HepG2 (cell line): ENCODE results near the gene HSDL1.

Source experiments
- CREB1 ChIP-seq, 2 experiments: fragments of 450-650 bp in 1 of 2; IDR thresholded peaks; 2 replicates each; pipeline ENCODE4 v1.6.1; 2016 to 2017; ENCODE audit warnings: control low read depth in 1 of 2, mild to moderate bottlenecking in 1 of 2, missing compliant biosample characterization in 1 of 2, missing genetic modification characterization in 1 of 2
- GABPA ChIP-seq, 2 experiments: IDR thresholded peaks; 2 replicates each; pipeline ENCODE4 v1.6.1; 2011 to 2016; ENCODE audit warnings: low read depth in 2 of 2, low read length in 1 of 2, missing biosample characterization in 1 of 2, missing genetic modification characterization in 1 of 2
- NFE2L2 ChIP-seq: fragments of 150-350 bp; IDR thresholded peaks from 2 replicates; pipeline ENCODE4 v1.6.1; 2014; ENCODE audit warnings: low read length
- POLR2A ChIP-seq, 2 experiments: IDR thresholded peaks; 2 replicates each; pipeline ENCODE4 v1.6.1; 2011; ENCODE audit warnings: low read depth in 2 of 2, low read length in 2 of 2, mild to moderate bottlenecking in 1 of 2, moderate library complexity in 1 of 2; ENCODE audit not compliant: insufficient read depth in 1 of 2
- POLR2AphosphoS5 ChIP-seq: IDR thresholded peaks from 2 replicates; pipeline ENCODE4 v1.6.1; 2012; ENCODE audit warnings: low read depth, low read length
- TBX2 ChIP-seq: sonication (generic); formaldehyde crosslinking; IDR thresholded peaks from 2 replicates; pipeline ENCODE4 v1.5.0; 2020; ENCODE audit warnings: missing genetic modification reagents, mild to moderate bottlenecking, borderline replicate concordance
- ZNF317 ChIP-seq: sonication (generic); formaldehyde crosslinking; IDR thresholded peaks from 2 replicates; pipeline ENCODE4 v1.5.0; 2020; ENCODE audit warnings: mild to moderate bottlenecking, missing genetic modification reagents
- TF ChIP-seq, protein P1 (sequence below): sonication (generic); formaldehyde crosslinking; IDR thresholded peaks from 2 replicates; pipeline ENCODE4 v1.5.0; 2020; ENCODE audit warnings: mild to moderate bottlenecking, missing genetic modification reagents, moderate library complexity

DNA sequence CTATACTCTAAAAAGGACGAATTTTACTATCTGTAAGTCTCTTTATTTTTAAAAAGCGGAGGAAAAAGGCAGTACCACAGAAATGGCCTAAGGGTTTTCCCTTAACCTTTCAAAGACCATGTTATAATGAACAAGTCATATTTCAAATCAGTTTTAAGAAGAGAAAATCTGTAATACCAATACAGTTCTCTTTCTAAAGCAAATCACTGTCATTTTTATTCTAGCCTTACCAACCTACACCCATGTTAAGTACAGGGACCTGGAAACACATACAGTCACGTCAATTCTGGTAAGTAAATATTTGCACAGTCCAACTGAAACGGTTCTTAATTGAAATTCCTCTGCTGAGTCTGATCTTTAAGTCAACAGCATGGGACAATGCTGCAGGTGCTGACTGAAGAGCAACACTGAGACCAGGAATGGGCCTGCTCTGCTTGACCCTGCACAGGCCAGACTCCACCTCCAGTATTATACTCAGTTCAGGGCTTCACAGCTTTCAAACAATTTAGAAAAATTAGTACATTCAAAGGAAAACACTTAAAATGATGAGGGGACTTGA lies 48.5 kb downstream of the HSDL1 start:
- TF ChIP-seq CREB1 (IDR thresholded peaks at IDR 0.05) = no peak
- peak; percentile 78 for TF ChIP-seq CREB1 (CRISPR knock-in tag; IDR thresholded peaks at IDR 0.05)
- TF ChIP-seq POLR2A (IDR thresholded peaks at IDR 0.05; ENCODE audit: insufficient read depth in 1 of 2, low read depth in 2 of 2, low read length in 2 of 2) = no peak
- TF ChIP-seq, protein P1, sequence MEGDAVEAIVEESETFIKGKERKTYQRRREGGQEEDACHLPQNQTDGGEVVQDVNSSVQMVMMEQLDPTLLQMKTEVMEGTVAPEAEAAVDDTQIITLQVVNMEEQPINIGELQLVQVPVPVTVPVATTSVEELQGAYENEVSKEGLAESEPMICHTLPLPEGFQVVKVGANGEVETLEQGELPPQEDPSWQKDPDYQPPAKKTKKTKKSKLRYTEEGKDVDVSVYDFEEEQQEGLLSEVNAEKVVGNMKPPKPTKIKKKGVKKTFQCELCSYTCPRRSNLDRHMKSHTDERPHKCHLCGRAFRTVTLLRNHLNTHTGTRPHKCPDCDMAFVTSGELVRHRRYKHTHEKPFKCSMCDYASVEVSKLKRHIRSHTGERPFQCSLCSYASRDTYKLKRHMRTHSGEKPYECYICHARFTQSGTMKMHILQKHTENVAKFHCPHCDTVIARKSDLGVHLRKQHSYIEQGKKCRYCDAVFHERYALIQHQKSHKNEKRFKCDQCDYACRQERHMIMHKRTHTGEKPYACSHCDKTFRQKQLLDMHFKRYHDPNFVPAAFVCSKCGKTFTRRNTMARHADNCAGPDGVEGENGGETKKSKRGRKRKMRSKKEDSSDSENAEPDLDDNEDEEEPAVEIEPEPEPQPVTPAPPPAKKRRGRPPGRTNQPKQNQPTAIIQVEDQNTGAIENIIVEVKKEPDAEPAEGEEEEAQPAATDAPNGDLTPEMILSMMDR = no peak
- TF ChIP-seq GABPA (IDR thresholded peaks at IDR 0.05; ENCODE audit: low read depth, low read length) = no peak
- TF ChIP-seq GABPA (CRISPR knock-in tag; IDR thresholded peaks at IDR 0.05; ENCODE audit: low read depth) = peak; percentile 21; the same call in 1 of the 2 replicates
- no peak for TF ChIP-seq POLR2AphosphoS5
- no peak for TF ChIP-seq ZNF317 (CRISPR knock-in tag)
- peak; percentile 81 for TF ChIP-seq TBX2 (CRISPR knock-in tag)
- no peak for TF ChIP-seq NFE2L2
